ENCODE data around the gene HM13. TPM values are rescaled to one million over a fixed set of nuclear protein-coding genes. Genes with fewer than 3 reads are reported as not detected.
"Not testable (repeated sequence)": the region's sequence is repeated elsewhere in the genome, so short reads cannot be mapped to it uniquely, and the experiment has no call there.

The HM13 gene, protein sequence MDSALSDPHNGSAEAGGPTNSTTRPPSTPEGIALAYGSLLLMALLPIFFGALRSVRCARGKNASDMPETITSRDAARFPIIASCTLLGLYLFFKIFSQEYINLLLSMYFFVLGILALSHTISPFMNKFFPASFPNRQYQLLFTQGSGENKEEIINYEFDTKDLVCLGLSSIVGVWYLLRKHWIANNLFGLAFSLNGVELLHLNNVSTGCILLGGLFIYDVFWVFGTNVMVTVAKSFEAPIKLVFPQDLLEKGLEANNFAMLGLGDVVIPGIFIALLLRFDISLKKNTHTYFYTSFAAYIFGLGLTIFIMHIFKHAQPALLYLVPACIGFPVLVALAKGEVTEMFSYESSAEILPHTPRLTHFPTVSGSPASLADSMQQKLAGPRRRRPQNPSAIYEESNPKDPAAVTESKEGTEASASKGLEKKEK
- 10 to 100 TPM; 71.6 to 76.7 TPM for total RNA-seq

GRCh38 chr20:31514154-31515071 lies at the start of gene HM13:
Gene HM13, plus strand, starts transcription at chr20:31514442. Its CDS starts 110 bp downstream, at chr20:31514552.
- peak; percentile 96 for TF ChIP-seq CTCF (IDR thresholded peaks at IDR 0.05)
- peak within 1 kb of the TSS; percentile 88 for H3K4me3 ChIP-seq
- peak within 1 kb of the TSS; percentile 56 to 78 for H3K27ac ChIP-seq
- H3K27me3 ChIP-seq (replicated peaks; ENCODE audit: insufficient read depth): no peaks in the 10 kb centered on the region
- peak; percentile 66 for DNase-seq (ENCODE audit: low spot score)
- peaks cover 25 to 29% of the 10 kb centered on the region in 2 donors for H3K4me1 ChIP-seq (ENCODE audit: control insufficient read depth in 1 of 2, low read depth in 2 of 2)
- no peaks in the 10 kb centered on the region for H3K9me3 ChIP-seq
- ATAC-seq (ENCODE audit: insufficient number of reproducible peaks, low FRiP score, low read depth): peak; percentile 93
- no peaks in the 10 kb centered on the region for H3K36me3 ChIP-seq

DNA sequence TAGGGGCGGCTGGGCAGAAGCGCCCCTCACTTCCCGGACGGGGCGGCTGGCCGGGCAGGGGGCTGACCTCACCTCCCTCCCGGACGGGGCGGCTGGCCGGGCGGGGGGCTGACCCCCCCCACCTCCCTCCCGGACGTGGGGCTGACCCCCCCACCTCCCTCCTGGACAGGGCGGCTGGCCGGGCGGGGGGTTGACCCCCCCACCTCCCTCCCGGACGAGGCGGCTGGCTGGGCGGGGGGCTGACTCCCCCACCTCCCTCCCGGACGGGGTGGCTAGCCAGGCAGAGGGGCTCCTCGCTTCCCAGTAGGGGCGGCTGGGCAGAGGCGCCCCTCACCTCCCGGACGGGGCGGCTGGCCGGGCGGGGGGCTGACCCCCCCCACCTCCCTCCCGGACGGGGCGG lies 43.3 kb upstream of the HM13 start:
- H3K27me3 ChIP-seq (replicated peaks; ENCODE audit: insufficient read depth); H3K27ac ChIP-seq; ATAC-seq (ENCODE audit: insufficient number of reproducible peaks, low FRiP score, low read depth); H3K4me3 ChIP-seq; DNase-seq (ENCODE audit: low spot score); H3K36me3 ChIP-seq; H3K4me1 ChIP-seq (ENCODE audit: control insufficient read depth in 1 of 2, low read depth in 2 of 2); H3K9me3 ChIP-seq: not testable (repeated sequence)

DNA sequence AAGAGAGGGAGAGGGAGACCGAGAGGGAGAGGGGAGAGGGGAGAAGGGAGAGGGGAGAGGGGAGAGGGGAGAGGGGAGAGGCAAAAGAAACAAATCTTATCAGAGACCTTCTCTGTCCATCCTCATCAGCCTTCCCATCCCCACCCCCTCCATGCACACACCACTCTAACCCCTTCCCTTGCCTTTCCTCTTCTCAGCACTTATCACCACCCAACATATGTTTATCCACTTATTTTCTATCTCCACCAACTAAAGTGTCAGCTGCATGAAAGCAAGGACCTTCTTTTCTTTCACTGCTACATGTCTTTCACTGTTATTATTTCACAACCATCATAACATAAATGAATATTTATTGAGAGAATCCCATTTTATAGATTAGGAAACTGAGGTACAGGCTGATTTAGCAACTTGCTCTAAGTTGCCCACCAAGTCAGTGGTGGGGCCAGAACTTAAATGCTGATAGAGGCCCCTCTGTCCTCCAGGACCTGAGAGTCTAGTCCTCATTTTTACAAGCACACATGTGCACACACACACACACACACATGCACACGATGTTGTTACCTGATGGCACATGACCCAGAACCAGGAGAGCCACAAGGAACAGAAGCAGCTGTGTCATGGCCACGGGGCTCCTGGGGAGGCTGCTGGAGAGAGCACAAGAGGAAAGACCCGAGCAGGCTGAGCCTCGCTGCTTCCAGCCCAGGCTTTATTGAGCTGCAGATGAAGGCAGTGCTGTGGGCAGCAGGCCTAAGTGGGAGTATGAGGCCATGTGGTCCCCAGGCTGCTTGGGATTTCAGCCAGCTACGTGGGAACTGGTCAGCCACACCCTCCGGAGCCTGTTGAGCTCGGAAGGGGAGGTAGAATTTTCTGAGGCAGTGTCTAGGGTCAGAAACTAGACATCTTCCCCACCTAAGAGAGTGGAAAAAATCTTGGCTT lies 41.6 kb upstream of the HM13 start:
- ATAC-seq (ENCODE audit: insufficient number of reproducible peaks, low FRiP score, low read depth) (no peak), DNase-seq (ENCODE audit: low spot score) (no peak)
- no peak overlapping the region for H3K4me3 ChIP-seq
- no peaks in the 10 kb centered on the region for H3K9me3 ChIP-seq
- H3K4me1 ChIP-seq (ENCODE audit: control insufficient read depth in 1 of 2, low read depth in 2 of 2): peaks cover 6 to 10% of the 10 kb centered on the region in 2 donors
- TF ChIP-seq CTCF (IDR thresholded peaks at IDR 0.05): no peak
- no peaks in the 10 kb centered on the region for H3K27me3 ChIP-seq (replicated peaks; ENCODE audit: insufficient read depth)
- no peaks in the 10 kb centered on the region for H3K36me3 ChIP-seq
- H3K27ac ChIP-seq: no peak overlapping the region

DNA sequence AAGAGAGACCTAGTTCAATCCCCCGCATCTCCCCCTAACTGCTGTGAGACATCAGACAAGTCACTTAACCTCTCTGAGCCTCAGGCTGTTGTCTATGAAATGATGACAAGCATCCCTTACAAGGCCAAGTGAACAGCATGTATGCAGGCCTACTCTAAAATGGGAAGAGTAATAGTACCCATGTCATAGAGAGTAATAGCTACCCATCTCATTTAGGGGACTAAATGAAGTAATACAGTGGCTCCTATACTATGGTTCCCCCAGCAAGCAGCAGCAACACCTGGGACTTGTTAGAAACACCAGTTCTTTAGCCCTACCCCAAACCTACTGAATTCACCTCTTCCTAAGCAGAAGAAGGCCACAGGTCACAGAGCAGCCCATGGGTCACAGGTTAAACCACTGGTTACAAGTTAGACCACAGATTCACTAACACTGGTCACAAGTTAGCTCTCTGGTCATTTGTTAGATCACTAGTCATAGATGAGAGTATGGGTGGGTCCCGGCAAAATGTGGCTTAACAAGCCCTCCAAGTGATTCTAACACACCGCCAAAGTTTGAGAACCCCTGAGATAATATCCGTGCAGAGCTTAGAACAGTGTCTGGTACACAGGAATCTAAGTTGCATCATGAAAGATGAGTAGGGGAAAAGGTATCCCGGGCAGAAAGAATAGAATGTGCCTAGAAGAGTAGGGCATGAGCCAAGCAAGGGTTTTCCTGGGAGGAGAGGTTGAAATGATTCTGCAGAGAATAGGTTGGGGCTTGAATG lies 40.7 kb upstream of the HM13 start:
- no peak overlapping the region for H3K27ac ChIP-seq

More for the DNA sequence above, 40.7 kb upstream of the HM13 start:
- no peak for TF ChIP-seq CTCF (IDR thresholded peaks at IDR 0.05)
- Histone ChIP-seq H3K4me3 (no peak overlapping the region), H3K4me1 (ENCODE audit: control insufficient read depth in 1 of 2, low read depth in 2 of 2) (peaks cover 6 to 10% of the 10 kb centered on the region in 2 donors), H3K36me3 (no peaks in the 10 kb centered on the region), H3K9me3 (no peaks in the 10 kb centered on the region), H3K27me3 (replicated peaks; ENCODE audit: insufficient read depth) (no peaks in the 10 kb centered on the region)
- DNase-seq (ENCODE audit: low spot score): no peak
- no peak for ATAC-seq (ENCODE audit: insufficient number of reproducible peaks, low FRiP score, low read depth)

Measured in thoracic aorta (tissue), 2 donors.